Epidermal melanocyte (primary cell): Measurements from ENCODE around the gene NEMF.
A peak's percentile ranks its signal among the peaks of the same experiment; 100 is the strongest.
"Not testable (repeated sequence)": the region's sequence is repeated elsewhere in the genome, so short reads cannot be mapped to it uniquely, and the experiment has no call there.

Experiments
- DNase-seq: peaks from one replicate; pipeline ENCODE4 v3.0.0; 2011; ENCODE audit warnings: low spot score; ENCODE audit not compliant: insufficient read length

Gene NEMF

GRCh38 chr14:49849213-49849847 is 3.3 kb downstream of the NEMF start:
- DNase-seq = no peak

GRCh38 chr14:49828640-49829039 is 23.9 kb downstream of the NEMF start:
- no peak for DNase-seq

GRCh38 chr14:49820176-49820575 is 32.4 kb downstream of the NEMF start:
- DNase-seq = no peak

- DNase-seq = no peak
These were observed 35.7 kb downstream of the NEMF start for GRCh38 chr14:49816844-49817243.

- DNase-seq = not testable (repeated sequence)
These were observed 36.5 kb downstream of the NEMF start for GRCh38 chr14:49816118-49816517.

GRCh38 chr14:49808780-49809179 is 43.8 kb downstream of the NEMF start:
- DNase-seq = no peak

- DNase-seq = no peak
These were observed 56.6 kb downstream of the NEMF start for GRCh38 chr14:49796025-49796424.

GRCh38 chr14:49792618-49793017 is 60.0 kb downstream of the NEMF start:
- no peak for DNase-seq

- no peak for DNase-seq
These were observed 66.3 kb downstream of the NEMF start for GRCh38 chr14:49786315-49786714.

- no peak for DNase-seq
These were observed 69.1 kb downstream of the NEMF start for GRCh38 chr14:49783394-49784014.

GRCh38 chr14:49781040-49781439 is 71.5 kb downstream of the NEMF start:
- DNase-seq = not testable (repeated sequence)

- DNase-seq = no peak
These were observed 74.2 kb downstream of the NEMF start for GRCh38 chr14:49778421-49778820.

GRCh38 chr14:49774106-49774505 is 78.5 kb downstream of the NEMF start:
- DNase-seq = no peak

GRCh38 chr14:49771691-49772090 is 80.9 kb downstream of the NEMF start:
- DNase-seq = not testable (repeated sequence)

GRCh38 chr14:49770212-49770817 is 82.3 kb downstream of the NEMF start:
- DNase-seq = no peak

- DNase-seq = no peak
These were observed 82.9 kb downstream of the NEMF start for GRCh38 chr14:49769581-49770211.

GRCh38 chr14:49769171-49769570 is 83.4 kb downstream of the NEMF start:
- DNase-seq = no peak

- no peak for DNase-seq
These were observed 84.1 kb downstream of the NEMF start for GRCh38 chr14:49768301-49769121.

GRCh38 chr14:49767571-49768300 is 84.9 kb downstream of the NEMF start, which contains the start of gene KLHDC2:
KLHDC2 (plus strand) TSS chr14:49768153; CDS start chr14:49768469, 316 bp downstream.
- peak; percentile 49 for DNase-seq

GRCh38 chr14:49767270-49767570 is 85.4 kb downstream of the NEMF start:
- DNase-seq = no peak

- DNase-seq = no peak
These were observed 85.7 kb downstream of the NEMF start for GRCh38 chr14:49766839-49767238.
